Measurements from ENCODE around the gene TERT. TPM values are rescaled to one million over a fixed set of nuclear protein-coding genes. Genes with fewer than 3 reads are reported as not detected.

Gene TERT
- total RNA-seq, 4 donors from 2014 or later = not detected

DNA sequence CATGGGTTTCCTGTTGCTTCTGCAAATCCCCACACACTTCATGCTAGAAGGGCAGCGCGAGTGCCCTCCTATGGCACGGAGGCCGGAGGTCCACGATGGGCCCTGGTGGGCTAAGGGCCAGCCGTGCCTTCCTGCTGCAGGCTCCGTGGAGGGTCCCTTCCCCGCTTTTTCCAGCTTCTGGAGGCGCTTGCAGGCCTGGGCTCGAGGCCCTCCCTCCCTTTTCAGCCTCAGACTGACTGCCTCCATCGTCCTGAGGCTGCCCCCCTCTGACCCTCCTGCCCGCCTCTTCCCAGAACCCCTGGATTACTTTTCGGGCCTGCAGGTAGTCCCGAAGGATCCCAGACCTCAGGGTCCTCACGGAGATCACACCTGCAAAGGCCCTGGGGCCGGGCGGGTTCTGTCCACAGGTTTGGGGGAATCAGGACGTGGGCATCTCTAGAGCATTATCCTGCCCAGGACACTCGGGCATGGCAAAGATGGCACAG is 3.2 kb upstream of the TERT start:
- DNase-seq (ENCODE audit: low spot score) (no peak), ATAC-seq (ENCODE audit: low FRiP score) (no peak)
- no peak for TF ChIP-seq CTCF (IDR thresholded peaks at IDR 0.05)

GRCh38 chr5:1297243-1297642 is 2.4 kb upstream of the TERT start:
- no peak for DNase-seq (ENCODE audit: low spot score)
- TF ChIP-seq CTCF (IDR thresholded peaks at IDR 0.05) = no peak
- ATAC-seq (ENCODE audit: low FRiP score) = no peak

GRCh38 chr5:1295650-1296037 is 776 bp upstream of the TERT start:
- DNase-seq (ENCODE audit: low spot score) (no peak), ATAC-seq (ENCODE audit: low FRiP score) (no peak)
- TF ChIP-seq CTCF (IDR thresholded peaks at IDR 0.05) = no peak

GRCh38 chr5:1294206-1294834 is 548 bp downstream of the TERT start:
- ATAC-seq (ENCODE audit: low FRiP score) = no peak
- TF ChIP-seq CTCF (IDR thresholded peaks at IDR 0.05) = no peak
- DNase-seq (ENCODE audit: low spot score) = no peak

DNA sequence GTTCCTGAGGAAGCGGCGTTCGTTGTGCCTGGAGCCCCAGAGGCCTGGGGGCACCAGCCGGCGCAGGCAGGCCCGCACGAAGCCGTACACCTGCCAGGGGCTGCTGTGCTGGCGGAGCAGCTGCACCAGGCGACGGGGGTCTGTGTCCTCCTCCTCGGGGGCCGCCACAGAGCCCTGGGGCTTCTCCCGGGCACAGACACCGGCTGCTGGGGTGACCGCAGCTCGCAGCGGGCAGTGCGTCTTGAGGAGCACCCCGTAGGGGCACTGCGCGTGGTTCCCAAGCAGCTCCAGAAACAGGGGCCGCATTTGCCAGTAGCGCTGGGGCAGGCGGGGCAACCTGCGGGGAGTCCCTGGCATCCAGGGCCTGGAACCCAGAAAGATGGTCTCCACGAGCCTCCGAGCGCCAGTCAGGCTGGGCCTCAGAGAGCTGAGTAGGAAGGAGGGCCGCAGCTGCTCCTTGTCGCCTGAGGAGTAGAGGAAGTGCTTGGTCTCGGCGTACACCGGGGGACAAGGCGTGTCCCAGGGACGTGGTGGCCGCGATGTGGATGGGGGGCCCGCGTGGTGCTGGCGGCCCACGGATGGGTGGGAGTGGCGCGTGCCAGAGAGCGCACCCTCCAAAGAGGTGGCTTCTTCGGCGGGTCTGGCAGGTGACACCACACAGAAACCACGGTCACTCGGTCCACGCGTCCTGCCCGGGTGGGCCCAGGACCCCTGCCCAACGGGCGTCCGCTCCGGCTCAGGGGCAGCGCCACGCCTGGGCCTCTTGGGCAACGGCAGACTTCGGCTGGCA is 1.3 kb downstream of the TERT start:
- DNase-seq (ENCODE audit: low spot score) (no peak), ATAC-seq (ENCODE audit: low FRiP score) (no peak)
- TF ChIP-seq CTCF (IDR thresholded peaks at IDR 0.05) = no peak

DNA sequence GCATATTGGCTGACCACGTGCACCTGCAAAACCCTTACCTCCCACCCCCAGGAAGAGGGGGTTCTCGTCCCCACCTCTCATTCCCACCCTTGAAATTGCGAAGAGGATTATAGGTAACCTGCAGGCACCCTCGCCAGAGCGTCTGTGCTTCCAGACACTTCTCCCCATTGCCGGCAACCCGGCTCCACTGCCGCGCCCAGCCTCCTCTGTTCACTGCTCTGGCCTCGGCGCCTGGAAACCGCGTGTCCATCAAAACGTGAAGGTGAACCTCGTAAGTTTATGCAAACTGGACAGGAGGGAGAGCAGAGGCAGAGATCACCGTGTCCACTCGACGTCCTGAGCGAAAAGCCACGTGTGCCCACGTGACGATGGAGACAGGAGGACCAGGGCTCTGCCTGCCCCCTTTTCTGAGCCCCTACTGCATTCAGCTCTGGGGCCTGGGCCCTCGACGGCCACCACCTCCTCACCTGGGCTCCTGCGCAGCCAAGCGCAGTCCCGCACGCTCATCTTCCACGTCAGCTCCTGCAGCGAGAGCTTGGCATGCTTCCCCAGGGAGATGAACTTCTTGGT is 1.9 kb downstream of the TERT start:
- no peak for DNase-seq (ENCODE audit: low spot score)
- no peak for ATAC-seq (ENCODE audit: low FRiP score)
- no peak for TF ChIP-seq CTCF (IDR thresholded peaks at IDR 0.05)
